ENCODE data around the gene DPH1. TPM values are rescaled to one million over a fixed set of nuclear protein-coding genes. Genes with fewer than 3 reads are reported as not detected.

The DPH1 gene
- polyA plus RNA-seq, 3 donors = 34.9 to 36.0 (median 35.9) TPM

- DNase-seq (ENCODE audit: low read depth in 3 of 3, low spot score in 2 of 3) = no peak
Observed at GRCh38 chr17:2048805-2049204, 18.9 kb downstream of the DPH1 start.

GRCh38 chr17:2049333-2050299 is 19.7 kb downstream of the DPH1 start:
- DNase-seq (ENCODE audit: low read depth in 3 of 3, low spot score in 2 of 3) = no peak

- DNase-seq (ENCODE audit: low read depth in 3 of 3, low spot score in 2 of 3) = no peak
Observed at GRCh38 chr17:2050300-2051060, 20.5 kb downstream of the DPH1 start.

GRCh38 chr17:2051061-2051932 is 21.3 kb downstream of the DPH1 start:
- DNase-seq (ENCODE audit: low read depth in 3 of 3, low spot score in 2 of 3) = no peak

GRCh38 chr17:2051933-2052559 is 22.1 kb downstream of the DPH1 start:
- no peak for DNase-seq (ENCODE audit: low read depth in 3 of 3, low spot score in 2 of 3)

GRCh38 chr17:2053380-2054261 is 23.7 kb downstream of the DPH1 start:
- DNase-seq (ENCODE audit: low read depth in 3 of 3, low spot score in 2 of 3) = no peak

GRCh38 chr17:2054262-2054511 is 24.2 kb downstream of the DPH1 start:
- no peak for DNase-seq (ENCODE audit: low read depth in 3 of 3, low spot score in 2 of 3)

- no peak for DNase-seq (ENCODE audit: low read depth in 3 of 3, low spot score in 2 of 3)
Observed at GRCh38 chr17:2054512-2055291, 24.7 kb downstream of the DPH1 start, which contains the start of gene HIC1. TSS of gene HIC1 (plus strand) at chr17:2055103. CDS start at chr17:2056691, 1,588 bp downstream.

GRCh38 chr17:2055292-2056205 is 25.6 kb downstream of the DPH1 start:
- DNase-seq (ENCODE audit: low read depth in 3 of 3, low spot score in 2 of 3) = no peak

- DNase-seq (ENCODE audit: low read depth in 3 of 3, low spot score in 2 of 3) = no peak
Observed at GRCh38 chr17:2056206-2057174, 26.5 kb downstream of the DPH1 start.

GRCh38 chr17:2057175-2057759 is 27.3 kb downstream of the DPH1 start:
- DNase-seq (ENCODE audit: low read depth in 3 of 3, low spot score in 2 of 3) = no peak

- DNase-seq (ENCODE audit: low read depth in 3 of 3, low spot score in 2 of 3) = no peak
Observed at GRCh38 chr17:2057760-2058585, 28.0 kb downstream of the DPH1 start.

GRCh38 chr17:2058586-2059546 is 28.9 kb downstream of the DPH1 start:
- DNase-seq (ENCODE audit: low read depth in 3 of 3, low spot score in 2 of 3) = no peak
